Body of pancreas (tissue), 4 donors: ENCODE results near the gene TMEM158. TPM values are rescaled to one million over a fixed set of nuclear protein-coding genes. Genes with fewer than 3 reads are reported as not detected.

Experiments used
- ATAC-seq: fragments of 150-250 bp; one replicate; pipeline ENCODE4 v1.9.1; 2016
- DNase-seq, 4 donors: peaks; one replicate each; pipeline ENCODE4 v3.0.0-alpha.2; 2019
- H3K27ac ChIP-seq, 4 donors: fragments of 200-600 bp; sonication (generic); 1 replicate in 3 of 4; 2 replicates in 1 of 4; pipeline versions ENCODE4 v1.5.1 to v1.6.1; 2016 to 2019; ENCODE audit warnings: mild to moderate bottlenecking in 1 of 4, mixed read lengths in 1 of 4, moderate library complexity in 1 of 4
- H3K27me3 ChIP-seq, 2 donors: fragments of 200-600 bp; sonication (generic); one replicate each; pipeline ENCODE4 v1.6.0; 2016; ENCODE audit warnings: mild to moderate bottlenecking in 1 of 2
- H3K36me3 ChIP-seq, 2 donors: fragments of 200-600 bp; sonication (generic); replicated peaks in 1 of 2; 2 replicates each; pipeline ENCODE4 v1.5.1; 2016; ENCODE audit warnings: low read depth in 2 of 2; ENCODE audit not compliant: insufficient read depth in 1 of 2
- H3K4me1 ChIP-seq: fragments of 200-600 bp; sonication (generic); one replicate; pipeline ENCODE4 v1.6.0; 2016
- H3K4me3 ChIP-seq, 2 donors: fragments of 200-600 bp; sonication (generic); 1 replicate in 1 of 2; 2 replicates in 1 of 2; pipeline ENCODE4 v1.5.1; 2016 to 2019
- H3K9me3 ChIP-seq, 3 donors: fragments of 200-600 bp; sonication (generic); 1 replicate in 2 of 3; 2 replicates in 1 of 3; pipeline ENCODE4 v1.5.1; 2016
- CTCF ChIP-seq, 7 experiments: fragments of 450-650 bp in 4 of 7; fragments of 200-600 bp in 3 of 7; sonication (generic) in 3 of 7; IDR thresholded peaks; one replicate each; pipeline ENCODE4 v1.5.1; 2016 to 2019; ENCODE audit warnings: antibody characterized with exemption in 7 of 7
- POLR2A ChIP-seq, 3 donors: fragments of 450-650 bp; IDR thresholded peaks; one replicate each; pipeline ENCODE4 v1.6.1; 2016; ENCODE audit warnings: antibody characterized with exemption in 3 of 3, mild to moderate bottlenecking in 2 of 3
- WGBS, 2 donors: methylation state at CpG; one replicate each; pipeline ENCODE4 v1.1.5; 2017; 5-methylcytosine and 5-hydroxymethylcytosine counted together
- intact Hi-C: fragments of 100-400 bp; cut with DNase I; formaldehyde crosslinking; loops from one replicate; pipeline ENCODE4 v1.15.1; 2023
- total RNA-seq, 2 donors: library from RNA; depleted of rRNA; stranded (reverse); fragments of >200 nt; gene quantifications; one replicate each; pipeline ENCODE4 v1.1.0, GENCODE V29; 2016

The TMEM158 gene
- total RNA-seq, 2 donors from 2014 or later: 3.1 to 6.9 TPM

- WGBS, 2 donors: 80 to 89% methylated on average over 3 of the region's 3 CpGs
- H3K36me3 ChIP-seq: no peaks in the 10 kb centered on the region
- intact Hi-C loops: no loop called here
- no peak for TF ChIP-seq POLR2A (IDR thresholded peaks at IDR 0.05)
- TF ChIP-seq CTCF (IDR thresholded peaks at IDR 0.05): no peak
- H3K4me1 ChIP-seq: peaks cover 7% of the 10 kb centered on the region
- H3K4me3 ChIP-seq: no peak overlapping the region
- no peak for DNase-seq
- no peaks in the 10 kb centered on the region for H3K9me3 ChIP-seq
- no peak overlapping the region for H3K27ac ChIP-seq
- no peaks in the 10 kb centered on the region for H3K27me3 ChIP-seq
- ATAC-seq: no peak
Measured at GRCh38 chr3:45209526-45209925, 16.6 kb downstream of the TMEM158 start.

- no peak for DNase-seq
- Histone ChIP-seq H3K27ac (no peak overlapping the region), H3K36me3 (no peaks in the 10 kb centered on the region), H3K4me3 (no peak overlapping the region), H3K27me3 (no peaks in the 10 kb centered on the region), H3K9me3 (no peaks in the 10 kb centered on the region), H3K4me1 (peaks cover 7% of the 10 kb centered on the region)
- intact Hi-C loops: no loop called here
- WGBS, 2 donors: 93% methylated on average over 2 of the region's 2 CpGs
- no peak for ATAC-seq
- no peak for TF ChIP-seq CTCF (IDR thresholded peaks at IDR 0.05)
- no peak for TF ChIP-seq POLR2A (IDR thresholded peaks at IDR 0.05)
Measured at GRCh38 chr3:45208586-45208985, 17.5 kb downstream of the TMEM158 start.

- no peak for ATAC-seq
- no peaks in the 10 kb centered on the region for H3K36me3 ChIP-seq
- 56 to 65% methylated on average over 4 of the region's 4 CpGs for WGBS, 2 donors
Measured at GRCh38 chr3:45207446-45207845, 18.6 kb downstream of the TMEM158 start.

GRCh38 chr3:45205126-45205525 lies 21.0 kb downstream of the TMEM158 start:
- no peak for TF ChIP-seq CTCF (IDR thresholded peaks at IDR 0.05)
- TF ChIP-seq POLR2A (IDR thresholded peaks at IDR 0.05): no peak
- no peaks in the 10 kb centered on the region for H3K4me1 ChIP-seq
- ATAC-seq (no peak), DNase-seq (no peak)
- H3K9me3 ChIP-seq: no peaks in the 10 kb centered on the region
- H3K36me3 ChIP-seq: no peaks in the 10 kb centered on the region
- no peaks in the 10 kb centered on the region for H3K27me3 ChIP-seq
- intact Hi-C loops: no loop called here
- no peak overlapping the region for H3K4me3 ChIP-seq
- H3K27ac ChIP-seq: no peak overlapping the region

More at GRCh38 chr3:45207446-45207845, 18.6 kb downstream of the TMEM158 start:
- intact Hi-C loops: no loop called here
- no peaks in the 10 kb centered on the region for H3K9me3 ChIP-seq
- DNase-seq: no peak
- H3K27me3 ChIP-seq: no peaks in the 10 kb centered on the region
- peaks cover 7% of the 10 kb centered on the region for H3K4me1 ChIP-seq
- no peak overlapping the region for H3K27ac ChIP-seq
- H3K4me3 ChIP-seq: no peak overlapping the region
- TF ChIP-seq CTCF (IDR thresholded peaks at IDR 0.05) (no peak), POLR2A (IDR thresholded peaks at IDR 0.05) (no peak)

GRCh38 chr3:45204136-45204535 lies 22.0 kb downstream of the TMEM158 start:
- H3K27ac ChIP-seq: no peak overlapping the region
- intact Hi-C loops: no loop called here
- H3K36me3 ChIP-seq: no peaks in the 10 kb centered on the region
- H3K4me3 ChIP-seq: no peak overlapping the region
- DNase-seq: no peak
- no peaks in the 10 kb centered on the region for H3K9me3 ChIP-seq
- no peak for ATAC-seq
- TF ChIP-seq POLR2A (IDR thresholded peaks at IDR 0.05) (no peak), CTCF (IDR thresholded peaks at IDR 0.05) (no peak)
- no peaks in the 10 kb centered on the region for H3K27me3 ChIP-seq
- 54 to 78% methylated on average over 2 to 3 of the region's 3 CpGs for WGBS, 2 donors
- H3K4me1 ChIP-seq: no peaks in the 10 kb centered on the region
